ENCODE results near the gene EMX1.

EMX1 gene

DNA sequence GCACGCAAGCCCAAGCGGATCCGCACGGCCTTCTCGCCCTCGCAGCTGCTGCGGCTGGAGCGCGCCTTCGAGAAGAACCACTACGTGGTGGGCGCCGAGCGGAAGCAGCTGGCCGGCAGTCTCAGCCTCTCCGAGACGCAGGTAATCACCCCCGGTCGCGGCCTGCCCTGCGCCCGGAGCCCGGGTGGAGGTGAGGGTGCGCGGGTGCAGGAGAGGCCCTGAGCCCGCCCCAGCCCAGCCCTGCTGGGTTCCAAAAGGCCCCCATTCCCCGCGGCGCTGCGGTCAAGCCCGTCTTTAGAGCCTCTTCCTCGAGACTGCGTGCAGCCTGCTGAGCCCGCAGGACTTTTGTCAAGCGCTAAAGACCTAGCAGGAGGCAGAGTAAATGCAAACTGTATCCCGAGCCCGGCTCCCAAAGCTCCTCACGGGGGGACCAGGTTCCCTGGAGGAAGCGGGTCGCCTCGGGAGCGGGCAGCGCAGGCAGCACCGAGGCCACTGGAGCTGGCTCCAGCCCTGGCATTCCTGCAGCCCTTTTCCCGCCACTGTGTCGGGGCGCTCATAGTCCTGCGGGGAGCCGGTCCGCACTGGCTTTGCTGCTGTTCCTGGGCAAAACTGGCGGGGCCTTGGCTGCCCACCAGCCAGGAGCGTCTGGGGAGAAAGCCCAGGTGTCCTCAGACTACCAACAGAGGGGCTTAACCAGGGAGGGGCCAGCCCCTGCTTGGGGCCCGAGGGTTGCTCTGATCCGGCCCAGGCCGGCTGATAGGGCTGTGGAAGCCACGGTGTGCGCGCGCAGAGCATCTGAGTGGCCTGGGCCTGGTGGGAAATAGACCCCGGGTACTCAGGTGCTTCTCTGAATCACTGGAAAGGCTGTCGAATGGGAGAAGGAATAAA, 7.3 kb downstream of the EMX1 start:
- DNase-seq (ENCODE audit: low read depth in 2 of 2, low spot score in 1 of 2) = no peak

- DNase-seq (ENCODE audit: low read depth in 2 of 2, low spot score in 1 of 2) = no peak
Measured at GRCh38 chr2:72925328-72925943, 8.1 kb downstream of the EMX1 start.

DNA sequence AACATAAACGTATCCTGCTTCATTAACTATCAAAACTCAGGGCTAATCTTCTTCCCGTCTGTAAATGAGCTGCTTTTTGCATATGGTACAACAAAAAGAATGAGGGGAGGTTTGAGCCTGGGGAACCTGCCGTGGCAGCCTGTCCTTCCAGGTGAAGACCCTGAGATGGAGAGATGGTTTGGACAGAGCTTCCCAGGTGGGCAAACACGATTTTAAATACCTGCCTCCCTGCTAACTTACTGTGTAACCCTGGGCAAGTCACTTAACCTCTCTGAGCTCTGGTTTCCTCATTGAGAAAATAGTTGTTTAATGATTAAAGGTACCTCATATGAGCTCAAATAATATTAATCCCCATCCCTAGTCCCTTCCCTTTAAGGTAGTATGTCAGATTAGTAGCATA, 9.0 kb downstream of the EMX1 start:
- no peak for DNase-seq (ENCODE audit: low read depth in 2 of 2, low spot score in 1 of 2)

GRCh38 chr2:72926811-72927465, 9.6 kb downstream of the EMX1 start:
- DNase-seq (ENCODE audit: low read depth in 2 of 2, low spot score in 1 of 2) = no peak

- no peak for DNase-seq (ENCODE audit: low read depth in 2 of 2, low spot score in 1 of 2)
Measured at GRCh38 chr2:72927619-72928550, 10.6 kb downstream of the EMX1 start.

GRCh38 chr2:72929010-72929409, 11.7 kb downstream of the EMX1 start:
- no peak for DNase-seq (ENCODE audit: low read depth in 2 of 2, low spot score in 1 of 2)

GRCh38 chr2:72931280-72931910, 14.1 kb downstream of the EMX1 start:
- DNase-seq (ENCODE audit: low read depth in 2 of 2, low spot score in 1 of 2) = no peak

DNA sequence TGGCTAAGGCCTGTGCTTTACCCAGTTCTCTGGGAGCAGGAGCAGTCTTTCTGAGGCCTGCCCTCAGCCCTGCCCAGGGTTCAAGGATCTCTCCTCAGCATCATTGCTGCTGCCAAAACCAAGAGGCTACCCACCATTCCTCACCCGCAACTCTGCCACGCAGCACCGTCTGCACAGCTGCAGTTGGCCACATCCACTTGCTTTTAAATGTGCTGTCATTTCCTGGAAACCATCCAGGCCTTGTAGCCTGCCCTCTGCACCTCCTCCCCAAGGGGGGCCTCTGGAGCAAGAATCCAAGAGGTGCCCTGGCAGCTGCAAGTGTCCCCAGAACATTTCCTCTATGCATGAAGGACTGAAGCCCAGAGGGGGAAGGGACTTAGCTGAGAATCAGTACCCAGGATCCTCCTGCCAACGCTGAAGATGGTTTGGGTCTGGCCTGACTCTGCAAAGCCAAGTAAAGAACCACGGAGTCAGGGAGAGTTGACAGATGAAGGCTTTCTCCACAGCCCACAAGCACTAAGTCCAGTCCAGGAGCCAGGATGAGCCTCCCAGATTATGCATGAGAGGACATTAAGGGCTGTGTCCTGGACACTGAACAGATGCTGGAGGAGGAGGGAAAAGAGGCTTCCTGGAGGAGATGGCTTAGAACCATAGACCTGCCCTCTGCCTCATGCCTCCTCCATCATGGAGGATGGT, 14.9 kb downstream of the EMX1 start:
- no peak for DNase-seq (ENCODE audit: low read depth in 2 of 2, low spot score in 1 of 2)

DNA sequence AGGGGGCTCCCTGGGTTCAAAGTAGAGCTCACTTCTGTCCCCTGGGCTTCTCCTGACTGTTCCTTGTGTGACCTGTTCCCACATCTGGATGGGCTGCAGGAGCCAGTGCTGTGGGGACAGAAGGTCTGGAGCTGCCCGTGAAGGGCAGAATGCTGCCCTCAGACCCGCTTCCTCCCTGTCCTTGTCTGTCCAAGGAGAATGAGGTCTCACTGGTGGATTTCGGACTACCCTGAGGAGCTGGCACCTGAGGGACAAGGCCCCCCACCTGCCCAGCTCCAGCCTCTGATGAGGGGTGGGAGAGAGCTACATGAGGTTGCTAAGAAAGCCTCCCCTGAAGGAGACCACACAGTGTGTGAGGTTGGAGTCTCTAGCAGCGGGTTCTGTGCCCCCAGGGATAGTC, 15.5 kb downstream of the EMX1 start:
- no peak for DNase-seq (ENCODE audit: low read depth in 2 of 2, low spot score in 1 of 2)

GRCh38 chr2:72933207-72933606, 15.9 kb downstream of the EMX1 start:
- DNase-seq (ENCODE audit: low read depth in 2 of 2, low spot score in 1 of 2) = no peak

DNA sequence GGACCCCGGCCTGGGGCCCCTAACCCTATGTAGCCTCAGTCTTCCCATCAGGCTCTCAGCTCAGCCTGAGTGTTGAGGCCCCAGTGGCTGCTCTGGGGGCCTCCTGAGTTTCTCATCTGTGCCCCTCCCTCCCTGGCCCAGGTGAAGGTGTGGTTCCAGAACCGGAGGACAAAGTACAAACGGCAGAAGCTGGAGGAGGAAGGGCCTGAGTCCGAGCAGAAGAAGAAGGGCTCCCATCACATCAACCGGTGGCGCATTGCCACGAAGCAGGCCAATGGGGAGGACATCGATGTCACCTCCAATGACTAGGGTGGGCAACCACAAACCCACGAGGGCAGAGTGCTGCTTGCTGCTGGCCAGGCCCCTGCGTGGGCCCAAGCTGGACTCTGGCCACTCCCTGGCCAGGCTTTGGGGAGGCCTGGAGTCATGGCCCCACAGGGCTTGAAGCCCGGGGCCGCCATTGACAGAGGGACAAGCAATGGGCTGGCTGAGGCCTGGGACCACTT, 16.4 kb downstream of the EMX1 start:
- DNase-seq (ENCODE audit: low read depth in 2 of 2, low spot score in 1 of 2) = no peak

DNA sequence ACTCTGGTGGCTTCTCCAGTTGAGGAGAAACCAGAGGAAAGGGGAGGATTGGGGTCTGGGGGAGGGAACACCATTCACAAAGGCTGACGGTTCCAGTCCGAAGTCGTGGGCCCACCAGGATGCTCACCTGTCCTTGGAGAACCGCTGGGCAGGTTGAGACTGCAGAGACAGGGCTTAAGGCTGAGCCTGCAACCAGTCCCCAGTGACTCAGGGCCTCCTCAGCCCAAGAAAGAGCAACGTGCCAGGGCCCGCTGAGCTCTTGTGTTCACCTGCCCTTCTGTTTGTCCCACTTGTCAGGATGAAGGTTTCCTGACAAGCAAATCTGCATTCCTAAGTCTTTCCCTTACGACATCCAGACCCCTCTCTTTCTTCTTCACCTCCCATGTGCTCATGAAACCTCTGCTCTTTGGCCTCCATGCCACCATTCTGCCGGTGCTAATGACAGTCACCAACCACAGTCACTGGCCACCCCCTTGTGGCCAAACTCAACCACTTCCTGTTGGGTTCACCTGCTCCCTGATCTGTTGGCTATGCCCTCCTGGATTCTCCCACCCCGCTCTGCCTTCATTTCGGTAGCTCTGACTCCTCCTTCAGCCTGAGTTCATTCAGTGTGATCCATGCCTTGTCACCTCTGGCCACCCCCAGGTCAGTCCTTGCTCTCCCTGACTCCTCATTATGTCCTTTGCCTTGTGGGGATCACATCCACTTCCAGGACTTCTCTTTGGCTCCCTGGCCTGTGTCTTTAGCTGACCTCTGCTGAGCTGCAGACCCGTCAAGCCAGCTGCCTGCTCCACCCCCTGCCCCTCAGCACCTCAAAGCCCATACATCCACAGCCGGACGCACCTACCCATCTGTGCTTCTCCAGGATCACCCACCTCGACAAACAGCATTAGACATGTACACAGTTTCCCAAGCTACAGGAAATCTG, 17.6 kb downstream of the EMX1 start:
- DNase-seq (ENCODE audit: low read depth in 2 of 2, low spot score in 1 of 2) = no peak

DNA sequence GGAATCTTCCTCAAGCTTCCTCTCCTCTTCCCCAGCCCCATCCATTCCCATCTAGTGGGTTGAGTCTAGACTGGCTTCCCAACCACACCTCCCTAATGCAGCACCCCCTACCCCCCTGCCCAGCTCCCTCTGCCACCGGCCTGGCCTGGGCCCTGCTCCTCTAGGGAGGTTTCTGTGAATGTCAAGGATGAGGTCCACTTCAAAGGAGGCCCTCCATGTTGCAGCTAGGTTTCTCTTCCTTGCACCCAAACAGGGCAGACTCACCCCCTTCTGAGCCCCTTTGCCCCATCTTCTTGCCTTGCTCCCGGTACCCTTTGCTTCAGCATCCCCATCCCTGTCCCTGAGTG, 18.3 kb downstream of the EMX1 start:
- no peak for DNase-seq (ENCODE audit: low read depth in 2 of 2, low spot score in 1 of 2)

DNA sequence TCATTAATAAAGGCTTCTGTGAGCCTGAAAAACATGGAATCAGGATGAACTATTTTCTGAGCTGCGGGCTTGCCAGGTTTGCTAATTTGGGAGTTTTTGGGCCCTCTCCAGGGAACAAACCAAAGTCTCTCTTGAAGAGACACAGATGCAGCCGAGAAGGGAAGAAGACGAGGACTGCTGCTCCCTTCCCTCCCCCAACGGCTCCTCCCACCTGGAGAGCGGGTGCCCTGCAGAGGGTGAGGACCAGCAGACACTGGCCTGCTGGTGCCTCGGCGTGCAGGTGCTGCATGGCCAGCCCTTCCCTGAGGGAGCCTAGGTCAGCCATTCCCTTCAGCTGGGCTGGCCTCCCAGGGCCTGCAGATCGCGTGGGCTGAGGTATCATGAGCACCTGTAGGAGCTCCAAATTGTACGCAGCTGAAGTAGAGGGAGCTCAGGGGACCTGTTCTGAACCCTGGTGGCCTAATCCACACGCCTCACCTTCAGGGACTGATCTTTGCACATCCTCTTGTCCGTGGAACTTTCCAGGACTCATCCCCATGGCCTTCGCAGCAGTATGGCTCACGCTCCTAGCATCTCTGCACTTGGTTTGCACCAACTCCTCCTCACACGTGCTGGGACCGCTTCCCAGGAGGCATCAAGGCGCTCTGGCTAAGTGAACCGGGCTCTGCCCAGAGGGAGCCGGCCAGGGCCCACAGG, 19.5 kb downstream of the EMX1 start:
- DNase-seq (ENCODE audit: low read depth in 2 of 2, low spot score in 1 of 2) = no peak

- no peak for DNase-seq (ENCODE audit: low read depth in 2 of 2, low spot score in 1 of 2)
Measured at GRCh38 chr2:72937356-72937669, 20.0 kb downstream of the EMX1 start.

- no peak for DNase-seq (ENCODE audit: low read depth in 2 of 2, low spot score in 1 of 2)
Measured at GRCh38 chr2:72938455-72938854, 21.1 kb downstream of the EMX1 start.

GRCh38 chr2:72940361-72940760, 23.0 kb downstream of the EMX1 start:
- no peak for DNase-seq (ENCODE audit: low read depth in 2 of 2, low spot score in 1 of 2)

- DNase-seq (ENCODE audit: low read depth in 2 of 2, low spot score in 1 of 2) = no peak
Measured at GRCh38 chr2:72940786-72941185, 23.5 kb downstream of the EMX1 start.
